AG04449 (cell line): Measurements from ENCODE around the gene GPR108.

Experiments
- CTCF ChIA-PET: fragments of 350-600 bp; formaldehyde crosslinking; extraction: SDS; loops from one replicate; lab custom pipeline; 2021; ENCODE audit warnings: antibody characterized with exemption; lab: Yijun Ruan, JAX
- POLR2A ChIA-PET: fragments of 400-600, 350-600 bp; formaldehyde crosslinking; extraction: SDS; loops from one replicate; lab custom pipeline; 2020; ENCODE audit warnings: antibody characterized with exemption, inconsistent platforms; lab: Yijun Ruan, JAX
- DNase-seq: peaks from one replicate; pipeline ENCODE4 v3.0.0-alpha.2; 2010; ENCODE audit warnings: low read depth, low spot score
- H3K4me3 ChIP-seq: 2 replicates; pipeline ENCODE4 v1.5.1; 2011; ENCODE audit warnings: low read depth, mild to moderate bottlenecking, control low read depth, low read length
- CTCF ChIP-seq: IDR thresholded peaks from one replicate; pipeline ENCODE4 v1.5.1; 2011; ENCODE audit warnings: mild to moderate bottlenecking, moderate library complexity, low read length, control low read depth, inconsistent platforms; ENCODE audit not compliant: insufficient read depth; ENCODE audit errors: missing control alignments

Gene GPR108

GRCh38 chr19:6738787-6739389 is 1.5 kb upstream of the GPR108 start:
- ChIA-PET POLR2A (interaction anchor here (0.7 kb wide), 1 partner anchor 62 kb away, joined by 3 read pairs; no protein-coding TSS in a partner anchor), CTCF (interaction anchor here (0.9 to 4.4 kb wide), 10 partner anchors 9 to 613 kb away, joined by 3 to 131 read pairs (median 4); no protein-coding TSS in a partner anchor)
- DNase-seq, result no peak

GRCh38 chr19:6737873-6738786 is 750 bp upstream of the GPR108 start:
- DNase-seq, result peak; percentile 12
- peak overlapping the region; percentile 26 for H3K4me3 ChIP-seq
- TF ChIP-seq CTCF, result peak; percentile 65
- ChIA-PET CTCF (interaction anchor here (0.9 to 4.4 kb wide), 12 partner anchors 9 to 612 kb away, joined by 3 to 131 read pairs (median 4); no protein-coding TSS in a partner anchor), POLR2A (interaction anchor here (0.7 to 1.4 kb wide), 4 partner anchors 63 to 313 kb away, joined by 3 to 6 read pairs (median 4); partner anchors contain the start of gene KHSRP)

More at GRCh38 chr19:6738787-6739389, 1.5 kb upstream of the GPR108 start:
- no peak for TF ChIP-seq CTCF
- H3K4me3 ChIP-seq, result peak overlapping the region; percentile 38

- peak overlapping the region; percentile 76 for H3K4me3 ChIP-seq
- CTCF ChIA-PET, result interaction anchor here (1.0 to 4.4 kb wide), 8 partner anchors 9 to 261 kb away, joined by 3 to 131 read pairs (median 6); no protein-coding TSS in a partner anchor
- POLR2A ChIA-PET, result interaction anchor here (0.6 to 1.0 kb wide), 5 partner anchors 126 to 365 kb away, joined by 3 to 11 read pairs (median 4); partner anchors contain the start of genes ALKBH7, KHSRP and TNFSF9
- TF ChIP-seq CTCF, result no peak
- no peak for DNase-seq
These were observed 480 bp downstream of the GPR108 start for GRCh38 chr19:6736917-6737283.

GRCh38 chr19:6736169-6736916 is 1.0 kb downstream of the GPR108 start:
- POLR2A ChIA-PET, result interaction anchor here (0.6 to 1.0 kb wide), 4 partner anchors 127 to 364 kb away, joined by 3 to 11 read pairs (median 4); partner anchors contain the start of genes ALKBH7 and TNFSF9

More at GRCh38 chr19:6736169-6736916, 1.0 kb downstream of the GPR108 start:
- CTCF ChIA-PET, result interaction anchor here (1.0 to 4.4 kb wide), 8 partner anchors 8 to 260 kb away, joined by 3 to 131 read pairs (median 6); no protein-coding TSS in a partner anchor
- peak overlapping the region; percentile 76 for H3K4me3 ChIP-seq
- peak; percentile 52 for DNase-seq
- TF ChIP-seq CTCF, result peak; percentile 85
